K562 (cell line): ENCODE results near the gene RNF181.

Experiments
- MTF1 ChIP-seq: fragments of 250-450 bp; sonication (Bioruptor Pico); IDR thresholded peaks from 2 replicates; pipeline ENCODE4 v1.9.0; 2021; ENCODE audit warnings: moderate library complexity, mild to moderate bottlenecking, inconsistent platforms, borderline replicate concordance
- SETDB1 ChIP-seq: IDR thresholded peaks from one replicate; pipeline ENCODE4 v1.6.1; 2012; ENCODE audit warnings: low read length, control low read depth, inconsistent platforms
- ZNF589 ChIP-seq: fragments of 200-800 bp; sonication (Bioruptor generic); IDR thresholded peaks from 2 replicates; pipeline ENCODE4 v1.6.1; 2016; ENCODE audit warnings: low read depth, missing genetic modification characterization, missing compliant biosample characterization
- ZNF785 ChIP-seq: fragments of 250-450 bp; sonication (Bioruptor Pico); IDR thresholded peaks from 2 replicates; pipeline ENCODE4 v1.4.0; 2020; ENCODE audit warnings: mild to moderate bottlenecking

DNA sequence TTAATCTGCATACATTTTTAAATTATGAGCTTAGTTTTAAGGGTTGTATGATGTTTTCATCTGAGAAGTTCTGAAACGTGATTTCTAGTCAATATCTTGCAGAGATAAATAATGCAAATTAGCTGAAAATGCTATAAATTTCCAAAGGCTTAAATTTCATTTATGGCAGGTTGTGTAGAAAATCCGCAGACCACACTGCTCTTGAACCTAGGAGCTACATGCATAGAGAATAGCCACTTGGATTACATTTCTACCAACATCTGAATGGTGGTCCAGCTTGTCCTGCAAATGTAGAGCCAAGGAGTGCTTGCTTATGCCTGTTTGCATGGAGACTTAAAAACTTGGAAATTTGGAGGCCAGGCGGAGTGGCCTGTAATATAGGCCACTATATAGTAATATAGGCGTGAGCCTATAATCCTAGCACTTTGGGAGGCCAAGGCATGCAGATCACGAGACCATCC is 49.7 kb upstream of the RNF181 start:
- TF ChIP-seq SETDB1 (no peak), ZNF785 (no peak), MTF1 (no peak), ZNF589 (CRISPR knock-in tag) (no peak)
